Measurements from ENCODE around the gene FURIN.
"Not testable (repeated sequence)": the region's sequence is repeated elsewhere in the genome, so short reads cannot be mapped to it uniquely, and the experiment has no call there.

The FURIN gene

GRCh38 chr15:90871139-90871715, 2.8 kb downstream of the FURIN start:
- no peak for DNase-seq

GRCh38 chr15:90871716-90872485, 3.5 kb downstream of the FURIN start:
- no peak for DNase-seq

GRCh38 chr15:90872486-90873184, 4.2 kb downstream of the FURIN start:
- DNase-seq: no peak

GRCh38 chr15:90873488-90873997, 5.2 kb downstream of the FURIN start:
- no peak for DNase-seq

- DNase-seq: peak; percentile 35
Measured at GRCh38 chr15:90873998-90874605, 5.7 kb downstream of the FURIN start.

- DNase-seq: not testable (repeated sequence)
Measured at GRCh38 chr15:90874986-90875385, 6.6 kb downstream of the FURIN start.

GRCh38 chr15:90875549-90875981, 7.2 kb downstream of the FURIN start:
- no peak for DNase-seq

GRCh38 chr15:90876046-90876445, 7.7 kb downstream of the FURIN start:
- DNase-seq: no peak

- no peak for DNase-seq
Measured at GRCh38 chr15:90876512-90877170, 8.3 kb downstream of the FURIN start.

- DNase-seq: no peak
Measured at GRCh38 chr15:90877315-90877714, 8.9 kb downstream of the FURIN start.

GRCh38 chr15:90877996-90878395, 9.6 kb downstream of the FURIN start:
- no peak for DNase-seq

GRCh38 chr15:90878660-90879059, 10.3 kb downstream of the FURIN start:
- DNase-seq: no peak

GRCh38 chr15:90879730-90880366, 11.5 kb downstream of the FURIN start:
- DNase-seq: no peak

- DNase-seq: no peak
Measured at GRCh38 chr15:90880381-90881145, 12.2 kb downstream of the FURIN start.

- no peak for DNase-seq
Measured at GRCh38 chr15:90881181-90881977, 13.0 kb downstream of the FURIN start.

GRCh38 chr15:90881978-90882721, 13.8 kb downstream of the FURIN start:
- DNase-seq: no peak

GRCh38 chr15:90882781-90883525, 14.6 kb downstream of the FURIN start:
- DNase-seq: no peak

GRCh38 chr15:90883526-90883975, 15.2 kb downstream of the FURIN start:
- DNase-seq: no peak

Measured in NCI-H2171 treated with DMSO at 0.1 percent for 48 hours (cell line).